ENCODE measurements around the gene PIEZO2.

Gene PIEZO2

DNA sequence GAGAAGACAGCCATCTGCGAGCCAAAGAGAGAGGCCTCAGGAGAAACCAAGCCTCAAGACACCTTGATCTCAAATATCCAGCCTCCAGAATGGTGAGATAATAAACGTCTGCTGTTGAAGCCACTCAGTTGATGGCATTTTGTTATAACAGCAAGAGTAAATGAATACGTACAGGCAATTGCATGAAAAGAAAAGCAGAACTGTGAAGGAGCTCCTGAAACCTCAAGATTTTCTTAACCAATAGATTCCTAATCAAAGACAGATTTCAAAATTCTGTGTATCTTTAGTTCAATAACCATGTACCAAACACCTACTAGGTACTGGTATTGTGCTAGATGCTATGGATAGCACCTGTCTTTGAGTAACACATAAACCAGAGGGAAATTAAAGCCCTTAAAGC, 139.5 kb downstream of the PIEZO2 start:
- no peak for DNase-seq (ENCODE audit: extremely low read depth, insufficient read length)
- H3K36me3 ChIP-seq (ENCODE audit: control insufficient read depth, insufficient read depth, low read length), result no peaks in the 10 kb centered on the region
- TF ChIP-seq, protein P1, sequence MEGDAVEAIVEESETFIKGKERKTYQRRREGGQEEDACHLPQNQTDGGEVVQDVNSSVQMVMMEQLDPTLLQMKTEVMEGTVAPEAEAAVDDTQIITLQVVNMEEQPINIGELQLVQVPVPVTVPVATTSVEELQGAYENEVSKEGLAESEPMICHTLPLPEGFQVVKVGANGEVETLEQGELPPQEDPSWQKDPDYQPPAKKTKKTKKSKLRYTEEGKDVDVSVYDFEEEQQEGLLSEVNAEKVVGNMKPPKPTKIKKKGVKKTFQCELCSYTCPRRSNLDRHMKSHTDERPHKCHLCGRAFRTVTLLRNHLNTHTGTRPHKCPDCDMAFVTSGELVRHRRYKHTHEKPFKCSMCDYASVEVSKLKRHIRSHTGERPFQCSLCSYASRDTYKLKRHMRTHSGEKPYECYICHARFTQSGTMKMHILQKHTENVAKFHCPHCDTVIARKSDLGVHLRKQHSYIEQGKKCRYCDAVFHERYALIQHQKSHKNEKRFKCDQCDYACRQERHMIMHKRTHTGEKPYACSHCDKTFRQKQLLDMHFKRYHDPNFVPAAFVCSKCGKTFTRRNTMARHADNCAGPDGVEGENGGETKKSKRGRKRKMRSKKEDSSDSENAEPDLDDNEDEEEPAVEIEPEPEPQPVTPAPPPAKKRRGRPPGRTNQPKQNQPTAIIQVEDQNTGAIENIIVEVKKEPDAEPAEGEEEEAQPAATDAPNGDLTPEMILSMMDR (IDR thresholded peaks at IDR 0.05; ENCODE audit: insufficient read depth, low read length, poor library complexity, severe bottlenecking), result no peak
- no peaks in the 10 kb centered on the region for H3K27me3 ChIP-seq (replicated peaks; ENCODE audit: control insufficient read depth, insufficient read depth, low read length)
- H3K4me3 ChIP-seq (replicated peaks; ENCODE audit: low read depth, low read length), result no peak overlapping the region

DNA sequence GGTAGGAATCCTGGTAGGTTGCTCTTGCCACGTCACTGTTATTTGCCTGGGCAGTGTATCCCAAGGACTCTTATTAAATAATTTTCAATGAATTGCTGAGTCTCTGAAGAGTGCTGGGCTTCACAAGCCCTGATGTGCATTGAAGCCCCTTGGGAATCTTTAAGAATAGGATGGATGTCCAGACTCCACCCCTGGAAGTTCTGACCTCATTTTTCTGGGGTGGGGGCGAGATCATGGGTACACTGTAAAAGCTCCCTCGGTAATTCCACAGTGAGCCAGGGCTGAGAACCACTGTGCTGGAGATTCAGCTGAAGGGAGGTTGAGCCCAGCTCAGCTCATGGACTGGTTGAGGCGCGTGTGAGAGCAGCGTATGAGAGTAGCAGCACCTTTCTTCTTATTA, 140.2 kb downstream of the PIEZO2 start:
- no peak for DNase-seq (ENCODE audit: extremely low read depth, insufficient read length)
- Histone ChIP-seq H3K4me3 (replicated peaks; ENCODE audit: low read depth, low read length) (no peak overlapping the region), H3K27me3 (replicated peaks; ENCODE audit: control insufficient read depth, insufficient read depth, low read length) (no peaks in the 10 kb centered on the region), H3K36me3 (ENCODE audit: control insufficient read depth, insufficient read depth, low read length) (no peaks in the 10 kb centered on the region)
- TF ChIP-seq, protein P1 (IDR thresholded peaks at IDR 0.05; ENCODE audit: insufficient read depth, low read length, poor library complexity, severe bottlenecking), result no peak

DNA sequence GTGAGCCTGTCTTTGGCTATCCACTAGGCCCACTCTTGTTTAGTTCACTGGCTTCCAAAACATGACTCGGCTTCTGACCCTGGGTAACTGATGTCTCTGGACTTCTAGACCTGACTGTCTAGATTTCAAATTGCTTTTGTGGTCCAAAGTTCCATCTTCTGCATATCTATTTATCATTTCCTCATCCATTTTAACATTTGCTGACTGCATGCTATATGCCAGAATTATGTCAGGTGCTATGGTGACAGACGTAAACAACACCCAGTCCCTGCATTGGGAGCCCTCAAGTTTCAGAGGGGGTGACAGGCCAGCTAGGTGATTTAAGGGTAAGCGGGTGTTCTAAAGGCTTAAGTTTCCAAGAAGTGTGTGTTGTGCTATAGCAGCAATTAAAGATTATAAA, 140.9 kb downstream of the PIEZO2 start:
- no peaks in the 10 kb centered on the region for H3K27me3 ChIP-seq (replicated peaks; ENCODE audit: control insufficient read depth, insufficient read depth, low read length)
- no peak overlapping the region for H3K4me3 ChIP-seq (replicated peaks; ENCODE audit: low read depth, low read length)
- DNase-seq (ENCODE audit: extremely low read depth, insufficient read length), result no peak
- TF ChIP-seq, protein P1 (IDR thresholded peaks at IDR 0.05; ENCODE audit: insufficient read depth, low read length, poor library complexity, severe bottlenecking), result no peak
- no peaks in the 10 kb centered on the region for H3K36me3 ChIP-seq (ENCODE audit: control insufficient read depth, insufficient read depth, low read length)

DNA sequence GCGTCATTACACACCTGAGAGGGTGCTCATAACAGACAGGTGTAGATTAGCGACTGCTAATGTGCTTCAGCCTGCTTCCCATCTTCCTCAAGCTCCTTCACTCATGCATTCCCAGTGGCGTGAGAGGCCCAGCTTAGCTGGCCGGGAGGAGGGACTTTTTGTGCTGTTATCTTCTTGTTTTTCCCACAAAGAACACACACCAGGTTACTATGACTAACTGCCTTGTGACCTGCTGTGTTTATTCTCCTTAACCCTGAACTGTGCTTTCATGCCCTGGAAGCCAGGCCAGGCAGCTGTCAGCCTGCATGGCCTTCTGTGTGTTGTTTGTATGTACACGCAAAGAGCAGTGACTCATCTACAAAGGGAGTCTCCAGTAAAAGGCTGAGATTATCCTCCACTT, 143.8 kb downstream of the PIEZO2 start:
- TF ChIP-seq, protein P1 (IDR thresholded peaks at IDR 0.05; ENCODE audit: insufficient read depth, low read length, poor library complexity, severe bottlenecking), result no peak
- no peak overlapping the region for H3K4me3 ChIP-seq (replicated peaks; ENCODE audit: low read depth, low read length)
- no peaks in the 10 kb centered on the region for H3K27me3 ChIP-seq (replicated peaks; ENCODE audit: control insufficient read depth, insufficient read depth, low read length)
- H3K36me3 ChIP-seq (ENCODE audit: control insufficient read depth, insufficient read depth, low read length), result no peaks in the 10 kb centered on the region
- no peak for DNase-seq (ENCODE audit: extremely low read depth, insufficient read length)

DNA sequence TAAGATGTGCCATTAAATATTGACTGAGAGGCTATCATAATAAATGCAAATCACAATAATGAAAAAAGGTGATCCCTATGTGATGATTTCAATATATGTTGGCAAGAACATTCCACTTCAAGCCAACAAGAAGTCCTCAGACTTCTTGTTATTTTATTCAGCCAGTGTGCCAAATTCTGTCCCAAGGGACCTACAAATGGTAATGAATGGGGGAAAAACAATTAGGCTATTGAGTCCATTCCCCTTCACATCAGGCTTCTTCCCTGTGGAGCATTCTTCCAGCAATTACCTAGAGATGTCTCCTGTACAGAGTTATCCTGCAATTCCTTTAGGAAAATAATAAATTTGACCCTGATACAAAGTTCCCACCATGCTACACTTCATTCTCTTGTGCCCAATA, 144.4 kb downstream of the PIEZO2 start:
- H3K27me3 ChIP-seq (replicated peaks; ENCODE audit: control insufficient read depth, insufficient read depth, low read length), result no peaks in the 10 kb centered on the region
- H3K36me3 ChIP-seq (ENCODE audit: control insufficient read depth, insufficient read depth, low read length), result no peaks in the 10 kb centered on the region
- H3K4me3 ChIP-seq (replicated peaks; ENCODE audit: low read depth, low read length), result no peak overlapping the region
- TF ChIP-seq, protein P1 (IDR thresholded peaks at IDR 0.05; ENCODE audit: insufficient read depth, low read length, poor library complexity, severe bottlenecking), result no peak
- DNase-seq (ENCODE audit: extremely low read depth, insufficient read length), result no peak

DNA sequence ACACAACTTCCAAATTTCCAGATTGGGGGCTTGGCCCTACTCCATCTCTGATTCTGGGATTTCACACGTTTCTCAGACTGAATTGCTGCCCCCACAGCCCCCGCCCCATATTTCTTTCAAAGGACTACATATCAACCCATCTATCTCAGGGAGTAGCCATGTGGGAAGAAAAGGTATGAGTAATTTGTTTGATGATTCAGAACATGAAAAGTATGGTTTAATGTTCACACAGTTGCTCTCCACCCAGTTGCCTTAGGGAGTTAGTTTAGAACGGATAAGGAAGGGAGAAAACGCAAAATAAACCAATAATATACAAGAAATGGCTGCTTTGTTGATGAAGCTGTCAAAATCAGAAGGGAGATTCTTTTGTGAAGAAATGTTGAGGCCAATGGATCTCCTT, 145.1 kb downstream of the PIEZO2 start:
- Histone ChIP-seq H3K36me3 (ENCODE audit: control insufficient read depth, insufficient read depth, low read length) (no peaks in the 10 kb centered on the region), H3K27me3 (replicated peaks; ENCODE audit: control insufficient read depth, insufficient read depth, low read length) (no peaks in the 10 kb centered on the region), H3K4me3 (replicated peaks; ENCODE audit: low read depth, low read length) (no peak overlapping the region)
- TF ChIP-seq, protein P1 (IDR thresholded peaks at IDR 0.05; ENCODE audit: insufficient read depth, low read length, poor library complexity, severe bottlenecking), result no peak
- no peak for DNase-seq (ENCODE audit: extremely low read depth, insufficient read length)

All from GM06990 (cell line).